Activated naive CD8-positive, alpha-beta T cell (primary cell): ENCODE results near the gene FLCN.
"Not testable (repeated sequence)": the region's sequence is repeated elsewhere in the genome, so short reads cannot be mapped to it uniquely, and the experiment has no call there.

ENCODE experiments used
- H3K27ac Mint-ChIP-seq: one replicate; pipeline ENCODE4 v1.8.0; 2021; ENCODE audit warnings: mixed read lengths
- H3K27me3 Mint-ChIP-seq: one replicate; pipeline ENCODE4 v1.8.0; 2021; ENCODE audit warnings: mixed read lengths
- H3K36me3 Mint-ChIP-seq: one replicate; pipeline ENCODE4 v1.8.0; 2021; ENCODE audit warnings: mixed read lengths
- H3K4me1 Mint-ChIP-seq: one replicate; pipeline ENCODE4 v1.8.0; 2021; ENCODE audit warnings: low read depth, mixed read lengths
- H3K4me3 Mint-ChIP-seq: one replicate; pipeline ENCODE4 v1.8.0; 2021; ENCODE audit warnings: mild to moderate bottlenecking, mixed read lengths
- H3K9me3 Mint-ChIP-seq: one replicate; pipeline ENCODE4 v1.8.0; 2021; ENCODE audit warnings: low read depth, mixed read lengths

FLCN gene

GRCh38 chr17:17188586-17188985, 48.4 kb downstream of the FLCN start:
- peaks cover 7% of the 10 kb centered on the region for H3K36me3 Mint-ChIP-seq
- H3K27ac Mint-ChIP-seq = no peak overlapping the region
- peaks cover 36% of the 10 kb centered on the region for H3K4me1 Mint-ChIP-seq
- H3K27me3 Mint-ChIP-seq = no peaks in the 10 kb centered on the region
- H3K4me3 Mint-ChIP-seq = no peak overlapping the region
- no peaks in the 10 kb centered on the region for H3K9me3 Mint-ChIP-seq

- Mint-ChIP-seq H3K4me3 (no peak overlapping the region), H3K9me3 (no peaks in the 10 kb centered on the region), H3K27ac (peak overlapping the region; percentile 72), H3K27me3 (no peaks in the 10 kb centered on the region), H3K4me1 (peaks cover 51% of the 10 kb centered on the region), H3K36me3 (peaks cover 7% of the 10 kb centered on the region)
Measured at GRCh38 chr17:17186551-17187505, 50.1 kb downstream of the FLCN start.

DNA sequence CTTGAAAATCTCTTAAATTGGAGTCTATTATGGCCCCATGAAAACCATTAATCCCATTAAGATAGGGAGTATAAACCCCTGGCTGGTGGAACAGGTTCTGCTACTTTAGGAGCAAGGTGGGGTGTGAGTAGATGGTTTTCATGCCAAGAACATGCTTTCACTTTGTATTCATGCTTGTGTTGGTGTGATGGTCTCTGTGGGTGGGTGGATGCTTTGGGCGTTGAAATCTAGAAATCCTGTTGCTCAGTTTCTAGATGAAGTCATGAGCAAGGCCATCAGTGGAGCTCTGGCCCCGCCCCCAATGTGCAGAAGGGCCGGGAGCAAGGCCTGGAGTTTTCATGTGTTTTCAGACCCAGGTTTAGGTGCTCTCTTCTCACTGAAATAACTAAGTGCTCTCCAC, 50.9 kb downstream of the FLCN start:
- no peaks in the 10 kb centered on the region for H3K27me3 Mint-ChIP-seq
- H3K27ac Mint-ChIP-seq = peak overlapping the region; percentile 72
- peaks cover 59% of the 10 kb centered on the region for H3K4me1 Mint-ChIP-seq
- H3K9me3 Mint-ChIP-seq = no peaks in the 10 kb centered on the region
- H3K36me3 Mint-ChIP-seq = peaks cover 7% of the 10 kb centered on the region
- peak overlapping the region; percentile 24 for H3K4me3 Mint-ChIP-seq

DNA sequence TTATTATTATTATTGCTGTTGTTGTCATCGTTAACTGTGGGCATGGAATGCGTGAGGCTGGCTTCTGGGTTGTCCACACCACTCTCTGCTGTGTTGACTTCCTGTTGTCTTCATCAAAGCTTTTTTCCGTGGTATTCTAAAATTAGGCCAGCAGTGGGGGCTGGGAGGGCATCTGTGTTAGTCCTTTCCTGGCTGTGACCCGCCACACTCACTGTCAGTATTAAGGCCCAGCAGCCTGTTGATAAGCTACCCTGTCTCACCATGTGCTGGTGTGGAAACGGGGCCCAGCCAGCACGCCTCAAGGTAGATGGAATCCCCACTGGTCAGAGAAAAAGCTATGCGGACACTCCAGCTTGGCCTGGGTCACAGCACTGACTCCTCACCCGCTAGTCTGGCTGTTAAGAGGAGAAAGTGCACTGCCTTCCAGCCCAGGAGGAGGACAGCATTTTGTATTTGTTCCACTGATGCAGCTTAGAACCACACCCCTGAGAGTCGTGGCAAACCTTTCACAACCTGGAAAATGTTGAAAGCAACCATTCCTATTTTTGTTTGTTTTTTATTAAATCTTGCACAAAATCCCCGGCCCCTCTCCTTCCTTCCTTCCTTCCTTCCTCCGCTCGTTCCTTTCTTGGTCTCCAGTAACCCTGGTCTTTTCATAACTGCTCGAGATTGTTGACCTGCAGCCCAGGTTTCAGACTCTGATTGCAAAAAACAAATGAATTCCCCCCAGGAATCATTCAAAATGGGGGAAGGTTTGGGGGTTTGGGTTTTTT, 51.8 kb downstream of the FLCN start:
- Mint-ChIP-seq H3K36me3 (peaks cover 13% of the 10 kb centered on the region), H3K4me1 (peaks cover 67% of the 10 kb centered on the region), H3K4me3 (peak overlapping the region; percentile 24), H3K27ac (peak overlapping the region; percentile 72)
- not testable (repeated sequence) for H3K9me3 Mint-ChIP-seq, H3K27me3 Mint-ChIP-seq

GRCh38 chr17:17183744-17184143, 53.2 kb downstream of the FLCN start:
- H3K27me3 Mint-ChIP-seq = no peaks in the 10 kb centered on the region
- H3K27ac Mint-ChIP-seq = peak overlapping the region; percentile 46
- H3K4me3 Mint-ChIP-seq = no peak overlapping the region
- H3K36me3 Mint-ChIP-seq = peaks cover 18% of the 10 kb centered on the region
- no peaks in the 10 kb centered on the region for H3K9me3 Mint-ChIP-seq
- peaks cover 78% of the 10 kb centered on the region for H3K4me1 Mint-ChIP-seq

- Mint-ChIP-seq H3K27ac (no peak overlapping the region), H3K4me1 (peaks cover 84% of the 10 kb centered on the region), H3K27me3 (no peaks in the 10 kb centered on the region), H3K36me3 (peaks cover 16% of the 10 kb centered on the region), H3K4me3 (peak overlapping the region; percentile 79), H3K9me3 (no peaks in the 10 kb centered on the region)
Measured at GRCh38 chr17:17182598-17183136, 54.3 kb downstream of the FLCN start.

GRCh38 chr17:17181666-17182597, 55.0 kb downstream of the FLCN start:
- H3K4me1 Mint-ChIP-seq = peaks cover 91% of the 10 kb centered on the region
- peaks cover 16% of the 10 kb centered on the region for H3K36me3 Mint-ChIP-seq
- H3K9me3 Mint-ChIP-seq = no peaks in the 10 kb centered on the region
- H3K27ac Mint-ChIP-seq = peak overlapping the region; percentile 90
- peak overlapping the region; percentile 79 for H3K4me3 Mint-ChIP-seq
- no peaks in the 10 kb centered on the region for H3K27me3 Mint-ChIP-seq

DNA sequence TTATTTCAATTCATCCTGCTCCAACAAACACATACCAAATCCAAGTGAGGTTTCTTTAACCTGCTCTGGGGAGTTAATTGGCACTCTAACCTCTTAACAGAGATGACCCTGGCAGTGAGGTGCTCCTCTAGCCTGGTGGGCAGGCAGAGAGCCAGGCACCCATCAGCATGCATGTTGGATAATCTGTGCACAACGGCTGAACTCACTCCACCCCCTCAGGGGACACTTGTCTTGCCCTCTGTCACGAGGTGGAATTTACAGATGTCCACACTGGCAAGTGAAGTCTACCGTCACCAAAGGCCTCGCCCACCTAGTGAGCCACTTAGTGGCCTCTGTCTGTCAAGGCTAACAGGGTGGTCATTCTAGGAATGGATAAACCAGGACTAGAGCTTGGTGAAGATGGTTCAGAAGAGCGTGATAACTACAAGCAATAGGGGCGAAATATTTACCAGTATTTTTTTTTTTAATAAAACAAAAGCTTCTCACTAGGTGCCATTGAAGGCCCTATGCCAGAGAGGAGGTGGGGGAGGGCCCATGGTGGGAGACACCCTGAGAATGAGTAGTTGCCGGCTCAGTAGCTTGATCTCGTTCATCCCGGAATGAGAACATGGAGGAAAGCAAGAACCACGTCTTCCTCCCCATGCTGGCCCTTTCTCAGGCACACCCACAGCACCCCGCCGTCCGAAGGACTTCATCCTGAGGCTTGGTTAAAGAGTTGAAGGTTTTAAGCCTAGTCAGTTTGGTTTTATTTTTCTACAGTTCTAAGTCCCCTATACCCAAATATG, 56.0 kb downstream of the FLCN start:
- peak overlapping the region; percentile 97 for H3K27ac Mint-ChIP-seq
- H3K27me3 Mint-ChIP-seq = no peaks in the 10 kb centered on the region
- H3K9me3 Mint-ChIP-seq = no peaks in the 10 kb centered on the region
- peak overlapping the region; percentile 81 for H3K4me3 Mint-ChIP-seq
- peaks cover 88% of the 10 kb centered on the region for H3K4me1 Mint-ChIP-seq
- H3K36me3 Mint-ChIP-seq = peaks cover 18% of the 10 kb centered on the region

DNA sequence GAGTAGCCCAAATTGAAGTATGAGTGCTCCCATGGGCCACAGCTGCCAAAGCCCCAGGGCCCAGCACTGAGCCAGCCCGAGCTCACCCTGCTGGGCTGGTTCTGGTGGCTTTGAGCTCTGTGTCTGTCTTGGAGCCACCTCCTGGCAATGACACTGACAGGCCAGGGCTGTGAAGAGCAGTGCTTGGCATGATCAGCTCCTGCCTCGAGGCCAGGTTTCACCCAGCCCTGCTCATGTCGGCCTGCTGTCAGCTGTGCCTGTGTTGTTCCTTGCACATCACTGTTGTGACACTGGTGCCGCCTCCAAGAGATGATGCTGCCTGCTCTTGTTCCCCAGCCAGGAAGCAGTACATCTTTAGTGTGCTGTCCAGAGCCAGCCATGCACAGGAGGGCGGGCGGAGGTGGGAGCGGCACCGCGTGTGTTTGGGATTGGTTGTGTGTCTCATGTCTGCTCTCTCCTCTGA, 56.8 kb downstream of the FLCN start:
- Mint-ChIP-seq H3K27ac (peak overlapping the region; percentile 97), H3K4me1 (peaks cover 85% of the 10 kb centered on the region), H3K4me3 (peak overlapping the region; percentile 81), H3K27me3 (no peaks in the 10 kb centered on the region), H3K9me3 (no peaks in the 10 kb centered on the region), H3K36me3 (peaks cover 18% of the 10 kb centered on the region)

DNA sequence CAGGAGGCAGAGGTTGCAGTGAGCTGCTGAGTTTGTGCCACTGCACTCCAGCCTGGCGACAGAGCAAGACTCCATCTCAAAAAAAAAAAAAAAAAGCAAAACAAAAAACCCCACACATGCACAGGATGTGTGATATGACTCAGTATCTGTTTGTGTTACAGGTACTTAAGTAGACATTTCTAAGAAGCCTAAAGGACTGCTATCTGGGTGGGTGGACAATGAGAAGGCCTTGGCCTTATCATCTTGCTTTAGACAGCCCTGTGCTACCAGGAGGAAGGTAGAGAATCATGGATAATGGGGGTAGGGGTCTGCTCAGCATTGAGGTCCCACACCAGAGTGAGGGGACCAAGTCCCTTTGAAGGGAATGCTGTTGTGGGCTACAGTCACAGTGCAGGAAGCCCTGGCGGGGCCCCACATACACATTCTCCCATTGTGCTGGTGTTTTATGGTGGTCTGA, 57.6 kb downstream of the FLCN start:
- Mint-ChIP-seq H3K9me3 (no peaks in the 10 kb centered on the region), H3K4me3 (peak overlapping the region; percentile 81), H3K36me3 (peaks cover 18% of the 10 kb centered on the region), H3K27ac (peak overlapping the region; percentile 97), H3K27me3 (no peaks in the 10 kb centered on the region), H3K4me1 (peaks cover 81% of the 10 kb centered on the region)

DNA sequence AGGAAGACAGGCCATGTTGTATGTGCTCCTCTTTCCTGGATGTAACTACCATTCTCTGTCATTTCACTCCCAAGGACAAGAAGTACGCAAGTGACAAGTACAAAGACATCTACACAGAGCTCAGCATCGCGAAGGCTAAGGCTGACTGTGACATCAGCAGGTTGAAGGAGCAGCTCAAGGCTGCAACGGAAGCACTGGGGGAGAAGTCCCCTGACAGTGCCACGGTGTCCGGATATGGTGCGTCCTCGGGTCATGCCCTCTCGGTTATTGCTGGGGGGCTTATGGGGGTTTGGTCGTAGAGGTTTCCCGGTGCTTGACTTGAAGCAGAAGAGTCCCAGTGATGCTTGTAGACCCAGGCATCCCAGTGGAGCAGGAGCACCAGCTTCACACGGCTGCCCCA, 59.8 kb downstream of the FLCN start:
- Mint-ChIP-seq H3K4me3 (no peak overlapping the region), H3K36me3 (peaks cover 18% of the 10 kb centered on the region), H3K4me1 (peaks cover 64% of the 10 kb centered on the region), H3K27ac (peak overlapping the region; percentile 86), H3K27me3 (no peaks in the 10 kb centered on the region), H3K9me3 (no peaks in the 10 kb centered on the region)

- Mint-ChIP-seq H3K27ac (peak overlapping the region; percentile 80), H3K4me1 (peaks cover 60% of the 10 kb centered on the region), H3K27me3 (no peaks in the 10 kb centered on the region), H3K36me3 (peaks cover 18% of the 10 kb centered on the region), H3K9me3 (no peaks in the 10 kb centered on the region), H3K4me3 (no peak overlapping the region)
Measured at GRCh38 chr17:17176341-17176740, 60.6 kb downstream of the FLCN start.

- H3K27ac Mint-ChIP-seq = peak overlapping the region; percentile 80
- H3K27me3 Mint-ChIP-seq = no peaks in the 10 kb centered on the region
- H3K36me3 Mint-ChIP-seq = peaks cover 17% of the 10 kb centered on the region
- H3K9me3 Mint-ChIP-seq = no peaks in the 10 kb centered on the region
- peaks cover 58% of the 10 kb centered on the region for H3K4me1 Mint-ChIP-seq
- H3K4me3 Mint-ChIP-seq = no peak overlapping the region
Measured at GRCh38 chr17:17175917-17176316, 61.1 kb downstream of the FLCN start.
